HG03095 (cell line): Measurements from ENCODE around the gene PDX1.

Source experiments
- ATAC-seq: cut with Tn5 transposase; IDR thresholded peaks from one replicate; pipeline ENCODE4 v1.9.1; 2021; ENCODE audit warnings: moderate library complexity; ENCODE audit not compliant: unreplicated experiment

Gene PDX1

DNA sequence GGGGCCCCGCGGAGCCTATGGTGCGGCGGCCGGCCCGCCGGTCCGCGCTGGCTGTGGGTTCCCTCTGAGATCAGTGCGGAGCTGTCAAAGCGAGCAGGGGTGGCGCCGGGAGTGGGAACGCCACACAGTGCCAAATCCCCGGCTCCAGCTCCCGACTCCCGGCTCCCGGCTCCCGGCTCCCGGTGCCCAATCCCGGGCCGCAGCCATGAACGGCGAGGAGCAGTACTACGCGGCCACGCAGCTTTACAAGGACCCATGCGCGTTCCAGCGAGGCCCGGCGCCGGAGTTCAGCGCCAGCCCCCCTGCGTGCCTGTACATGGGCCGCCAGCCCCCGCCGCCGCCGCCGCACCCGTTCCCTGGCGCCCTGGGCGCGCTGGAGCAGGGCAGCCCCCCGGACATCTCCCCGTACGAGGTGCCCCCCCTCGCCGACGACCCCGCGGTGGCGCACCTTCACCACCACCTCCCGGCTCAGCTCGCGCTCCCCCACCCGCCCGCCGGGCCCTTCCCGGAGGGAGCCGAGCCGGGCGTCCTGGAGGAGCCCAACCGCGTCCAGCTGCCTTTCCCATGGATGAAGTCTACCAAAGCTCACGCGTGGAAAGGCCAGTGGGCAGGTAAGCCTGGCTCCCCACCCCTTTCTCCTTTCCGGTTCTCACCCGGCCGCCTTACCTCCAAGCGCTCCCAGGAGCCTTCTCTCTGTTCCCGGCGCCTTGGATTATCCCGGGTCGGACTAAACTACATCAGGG lies at the start of gene PDX1:
TSS of gene PDX1 (plus strand) at position 67 of the 743 bp plus-strand sequence. CDS start at position 206, 139 bp downstream.
- peak; percentile 65 for ATAC-seq

DNA sequence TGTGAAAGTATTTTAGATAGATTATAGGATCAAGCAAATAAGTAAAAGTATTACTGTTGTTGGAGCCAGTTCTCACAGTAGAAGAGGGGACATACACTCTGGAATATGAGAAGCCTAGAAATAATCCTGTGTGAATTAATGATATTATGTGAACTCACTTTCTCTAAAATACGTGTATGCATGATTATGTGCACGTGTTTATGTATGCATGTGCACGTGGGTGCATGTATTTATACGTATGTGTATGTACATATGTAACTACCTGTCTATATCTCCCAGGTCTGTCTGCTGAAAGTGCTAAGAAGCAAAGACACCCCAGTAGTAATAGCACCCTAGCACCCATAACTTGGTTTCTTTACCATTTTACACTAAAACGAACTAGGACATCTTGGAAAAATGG lies 41.5 kb upstream of the PDX1 start:
- no peak for ATAC-seq

DNA sequence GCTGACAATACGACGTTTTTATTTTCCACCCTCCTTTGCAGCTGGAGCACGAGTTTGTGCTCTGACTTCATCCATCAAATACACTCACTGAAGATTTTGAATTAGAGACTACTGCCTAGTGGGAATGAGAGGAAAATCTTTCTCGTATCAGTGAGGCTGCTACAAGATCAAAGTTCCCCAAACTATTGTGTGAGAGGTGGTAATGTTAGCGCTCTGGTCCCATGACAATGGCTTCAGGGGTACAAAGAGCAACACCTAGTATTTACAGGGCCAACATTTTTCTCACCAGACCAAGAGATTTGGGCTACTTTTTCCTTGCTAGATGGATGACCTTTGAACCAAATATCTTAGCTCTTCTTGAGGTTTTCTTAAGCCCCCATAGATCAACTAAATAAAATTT lies 30.3 kb upstream of the PDX1 start:
- no peak for ATAC-seq

DNA sequence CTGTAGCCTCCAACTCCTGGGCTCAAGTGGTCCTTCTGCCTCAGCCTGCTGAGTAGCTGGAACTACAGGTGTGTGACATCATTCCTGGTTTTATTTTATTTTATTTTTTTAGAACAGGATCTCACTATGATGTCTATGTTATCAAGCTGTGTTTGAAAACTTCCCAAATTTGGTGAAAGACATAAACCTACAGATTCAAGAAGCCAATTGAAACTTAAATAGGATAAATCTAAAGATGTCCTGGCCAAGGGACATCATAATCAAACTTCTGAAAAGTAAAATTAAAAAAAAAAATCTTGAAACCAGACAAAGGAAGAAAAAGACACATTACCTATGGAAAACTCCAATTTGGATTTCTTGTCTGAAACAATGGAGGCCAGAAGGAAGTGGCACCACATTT lies 23.1 kb upstream of the PDX1 start:
- ATAC-seq: no peak

DNA sequence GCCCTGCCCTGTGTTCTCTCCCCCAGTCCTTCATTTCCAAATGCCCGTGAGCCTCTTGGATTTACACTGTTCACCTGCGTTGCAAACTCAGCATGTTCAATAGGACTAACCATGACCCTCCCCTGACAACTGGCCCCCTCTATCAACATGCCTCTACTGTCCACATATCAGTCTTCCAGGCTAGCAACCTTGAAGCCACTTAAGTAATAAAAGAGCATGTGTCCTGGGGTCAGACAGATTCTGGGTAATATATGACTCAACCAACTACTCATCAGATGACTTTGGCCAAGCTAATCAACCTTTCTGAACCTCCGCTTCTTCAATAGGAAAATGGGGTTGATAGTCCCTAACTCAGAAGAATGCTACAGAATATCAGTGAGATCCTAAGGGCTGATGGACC lies 15.1 kb upstream of the PDX1 start:
- ATAC-seq: no peak

DNA sequence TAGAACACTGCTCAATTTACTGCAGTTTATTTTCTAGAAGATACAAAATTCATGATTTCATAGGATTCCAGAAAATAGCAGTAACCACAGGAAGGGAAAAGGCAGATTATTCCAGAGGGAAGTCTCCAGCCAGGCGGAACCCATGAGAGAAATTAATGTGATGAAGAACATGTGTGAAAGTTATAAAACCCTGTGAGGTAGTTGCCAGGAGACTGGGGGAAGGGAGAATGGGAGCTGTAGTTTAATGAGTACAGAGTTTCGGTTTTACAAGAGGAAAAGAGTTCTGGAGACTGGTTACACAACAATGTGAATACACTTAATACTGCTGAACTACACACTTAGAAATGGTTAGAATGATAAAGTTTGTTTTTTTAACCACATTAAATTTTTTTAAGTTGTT lies 14.2 kb upstream of the PDX1 start:
- ATAC-seq: no peak

DNA sequence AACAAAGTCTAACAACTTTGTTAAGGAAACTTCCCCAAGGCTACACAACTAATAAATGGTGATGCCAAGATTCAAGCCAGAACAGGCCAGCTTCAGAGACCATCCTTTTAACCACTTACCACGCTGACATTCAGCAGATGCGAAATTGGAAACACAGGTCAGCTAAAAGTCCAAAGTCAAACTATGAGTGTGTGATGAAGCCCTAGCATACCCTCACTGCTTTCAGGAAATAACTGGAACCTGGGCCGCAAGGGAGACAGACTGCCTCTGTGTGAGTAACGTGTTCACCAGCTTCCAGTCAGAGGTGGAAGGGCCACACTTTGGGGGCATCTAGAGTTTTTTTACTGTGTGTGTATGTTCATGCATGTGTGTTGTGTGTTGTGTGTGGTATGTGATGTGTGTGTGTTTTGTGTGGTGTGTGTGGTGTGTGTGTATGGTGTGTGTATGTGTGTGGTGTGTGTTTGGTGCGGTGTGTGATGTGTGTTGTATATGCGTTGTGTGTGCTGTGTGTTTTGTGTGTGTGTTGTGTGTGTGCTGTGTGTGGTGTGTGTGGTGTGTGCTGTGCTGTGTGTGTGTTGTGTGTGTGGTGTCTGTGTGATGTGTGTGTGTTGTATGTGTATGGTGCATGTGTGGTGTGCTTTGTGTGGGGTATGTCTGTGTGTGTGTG lies 12.5 kb upstream of the PDX1 start:
- no peak for ATAC-seq

DNA sequence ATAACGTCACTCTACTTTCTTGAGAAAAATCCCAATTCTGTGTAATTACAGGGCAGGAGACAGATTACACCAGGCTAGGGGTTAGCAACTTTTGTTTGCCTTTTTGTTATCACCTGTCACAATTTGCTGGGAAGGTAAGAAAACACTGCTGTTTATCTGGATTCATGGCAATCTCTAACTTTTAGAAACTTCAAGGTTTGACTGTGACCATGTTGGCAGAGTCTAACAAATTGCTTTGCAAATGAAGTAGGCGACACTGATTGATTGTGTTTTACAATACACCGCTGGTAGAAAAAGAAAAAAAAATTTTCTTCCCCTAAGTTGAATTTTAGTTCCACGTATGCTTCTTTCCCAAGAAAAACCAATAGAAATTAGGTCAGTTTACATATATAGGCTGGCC lies 10.4 kb upstream of the PDX1 start:
- ATAC-seq: no peak

DNA sequence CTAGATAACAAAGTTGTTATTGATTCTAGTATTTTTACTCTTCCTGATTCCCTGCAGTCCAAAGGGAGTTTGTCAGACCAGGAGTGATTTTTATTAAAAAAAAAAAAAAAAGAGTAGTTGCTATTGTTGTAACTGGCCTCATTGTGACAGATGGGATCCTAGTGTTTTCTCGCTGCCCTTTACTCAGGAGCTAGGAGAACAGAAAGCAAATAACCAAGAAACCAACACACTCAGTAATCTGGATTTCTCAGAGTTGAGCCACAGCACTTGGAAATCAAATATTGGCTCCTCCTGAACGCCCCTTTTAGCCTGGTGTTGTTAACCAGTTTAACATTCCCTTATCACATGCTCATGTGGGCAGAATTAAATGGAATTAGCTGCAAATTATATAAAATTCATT lies 8.3 kb upstream of the PDX1 start:
- no peak for ATAC-seq

DNA sequence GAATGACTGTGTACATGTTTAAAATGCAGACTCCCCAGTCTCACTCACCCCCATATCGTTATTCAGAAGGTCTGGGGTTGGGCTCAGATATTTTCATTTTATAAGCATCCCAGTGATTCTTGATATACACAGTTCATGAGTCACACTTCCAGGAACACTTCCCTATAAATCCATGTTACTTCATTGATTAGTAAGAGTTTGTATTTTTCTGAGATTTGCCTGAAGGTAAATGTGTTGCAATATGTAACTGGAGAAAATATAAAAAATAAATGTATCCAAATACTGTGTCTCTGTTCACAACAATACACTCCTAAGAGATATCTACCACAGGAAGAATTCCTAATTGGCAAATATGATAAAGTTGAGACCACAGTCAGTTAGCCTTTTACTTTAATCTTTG lies 6.6 kb upstream of the PDX1 start:
- ATAC-seq: no peak

DNA sequence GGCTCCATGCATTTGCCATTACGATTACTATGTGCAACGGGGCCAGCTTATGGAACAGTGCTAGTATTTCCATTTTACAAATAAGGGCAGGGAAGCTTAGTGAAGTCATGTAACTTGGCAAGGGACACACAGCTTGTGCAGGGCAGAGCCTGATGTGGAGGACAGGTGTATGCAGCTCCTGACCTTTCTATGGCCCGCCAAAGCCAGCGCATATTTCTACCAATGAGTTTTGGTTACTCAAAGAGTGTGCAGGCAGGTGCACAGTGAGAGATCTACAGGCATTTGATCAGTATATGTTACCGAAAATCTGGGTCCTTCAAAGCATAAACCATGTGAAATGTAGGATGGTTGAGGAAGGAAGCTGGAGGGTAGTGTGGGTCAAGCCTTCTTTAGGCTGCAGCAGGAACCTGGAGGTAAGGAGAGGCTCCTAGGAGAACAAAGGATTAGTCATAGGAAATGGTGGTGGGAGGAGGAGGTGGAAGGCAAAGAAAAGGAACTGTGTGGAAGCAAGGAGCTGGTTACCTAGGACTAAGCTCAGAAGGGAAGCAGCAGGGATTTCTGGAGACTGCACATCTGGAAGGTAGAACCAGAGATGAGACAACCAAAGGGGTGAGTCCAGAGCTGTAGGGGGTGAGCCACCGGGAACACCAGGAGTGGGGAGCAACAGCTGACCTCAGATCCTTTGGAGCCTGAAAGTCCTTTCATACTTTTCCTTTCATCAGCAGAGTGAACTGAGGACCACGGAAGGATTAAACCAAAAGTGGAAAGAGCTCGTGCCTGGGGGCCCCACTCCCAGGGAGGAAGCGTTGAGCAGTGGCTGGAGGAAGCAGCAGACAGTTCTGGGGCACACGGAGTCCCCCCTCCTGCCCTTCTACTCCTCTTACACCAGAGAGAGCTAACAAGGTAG lies 4.2 kb upstream of the PDX1 start:
- no peak for ATAC-seq

DNA sequence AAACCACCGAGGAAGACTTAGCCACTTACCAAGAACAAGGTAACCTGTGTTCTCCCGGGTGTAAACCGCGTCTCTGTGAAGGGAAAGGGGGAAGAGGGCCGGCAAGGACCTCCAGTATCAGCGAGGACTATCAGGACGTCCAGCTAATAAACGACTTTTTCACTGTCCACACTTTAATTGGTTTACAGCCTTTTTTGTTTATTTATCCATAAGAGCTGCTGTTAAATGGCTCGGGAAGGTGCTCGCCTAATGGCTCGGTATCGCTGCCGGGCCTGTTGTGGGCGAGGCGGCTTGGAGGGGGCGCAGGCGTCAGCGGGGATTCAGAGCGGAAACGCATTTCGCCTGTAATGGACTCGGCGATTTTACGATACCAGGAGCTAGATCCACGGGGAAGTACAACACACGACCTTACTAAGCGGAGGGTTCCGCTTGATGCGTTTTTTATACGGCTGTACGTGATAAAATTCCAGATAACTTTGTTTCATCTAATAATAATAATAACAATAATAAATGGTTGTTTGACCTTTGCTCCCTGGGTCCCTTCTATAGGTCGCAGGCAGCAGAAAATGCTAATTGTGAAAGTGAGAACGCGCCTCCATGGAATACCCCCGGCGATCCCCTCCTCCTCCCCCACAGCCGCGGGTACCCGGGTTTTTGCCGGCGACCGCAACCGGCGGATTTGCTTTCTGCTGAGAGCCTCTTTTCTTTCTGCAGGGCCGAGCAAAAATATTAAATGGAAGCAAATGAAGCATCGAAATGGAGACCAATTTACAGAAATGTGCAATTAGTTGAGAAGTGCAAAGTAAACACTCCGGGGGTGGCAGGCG lies 2.5 kb upstream of the PDX1 start:
- ATAC-seq: no peak

DNA sequence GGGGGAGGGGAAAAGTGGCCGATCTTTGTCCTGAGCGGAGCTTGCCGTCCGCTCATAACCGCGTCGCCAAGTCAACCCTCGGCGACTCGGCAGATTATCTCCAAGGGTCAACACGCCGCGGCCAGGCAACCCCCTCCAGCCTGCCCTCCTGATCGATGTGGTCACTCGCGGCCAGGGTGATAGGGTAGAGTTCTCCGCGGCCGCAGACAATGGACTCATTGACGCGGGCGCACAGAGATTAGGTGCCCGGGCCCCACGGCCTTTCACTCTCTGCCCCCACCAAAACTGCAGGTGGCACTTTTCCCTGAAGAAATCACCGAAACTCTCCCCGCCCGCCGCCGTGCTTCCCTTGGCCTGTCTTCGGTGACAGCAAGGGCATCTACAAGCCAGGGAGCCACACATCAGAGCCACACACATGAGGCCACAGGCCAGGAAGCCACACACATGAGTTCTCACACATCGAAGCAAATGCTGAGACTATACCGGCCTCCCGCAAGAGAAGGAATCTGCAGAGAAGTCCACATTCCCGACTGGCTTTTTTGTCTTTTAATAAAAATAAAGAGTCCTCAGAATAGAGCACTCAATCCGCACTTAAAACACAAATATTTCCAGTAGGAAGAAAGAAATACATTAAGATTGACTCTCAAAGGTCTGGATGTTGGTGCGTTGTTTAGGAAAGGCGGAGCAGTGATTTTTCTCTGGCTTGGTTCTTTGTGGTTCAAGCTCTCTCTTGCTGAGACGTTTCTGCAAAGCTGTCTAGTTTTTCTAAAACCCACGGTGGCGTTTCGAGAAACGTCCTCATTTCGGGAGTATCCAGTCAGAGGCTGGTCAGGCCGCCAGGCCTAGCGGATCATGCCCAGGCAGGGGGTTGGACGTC lies 1.5 kb upstream of the PDX1 start:
- no peak for ATAC-seq

DNA sequence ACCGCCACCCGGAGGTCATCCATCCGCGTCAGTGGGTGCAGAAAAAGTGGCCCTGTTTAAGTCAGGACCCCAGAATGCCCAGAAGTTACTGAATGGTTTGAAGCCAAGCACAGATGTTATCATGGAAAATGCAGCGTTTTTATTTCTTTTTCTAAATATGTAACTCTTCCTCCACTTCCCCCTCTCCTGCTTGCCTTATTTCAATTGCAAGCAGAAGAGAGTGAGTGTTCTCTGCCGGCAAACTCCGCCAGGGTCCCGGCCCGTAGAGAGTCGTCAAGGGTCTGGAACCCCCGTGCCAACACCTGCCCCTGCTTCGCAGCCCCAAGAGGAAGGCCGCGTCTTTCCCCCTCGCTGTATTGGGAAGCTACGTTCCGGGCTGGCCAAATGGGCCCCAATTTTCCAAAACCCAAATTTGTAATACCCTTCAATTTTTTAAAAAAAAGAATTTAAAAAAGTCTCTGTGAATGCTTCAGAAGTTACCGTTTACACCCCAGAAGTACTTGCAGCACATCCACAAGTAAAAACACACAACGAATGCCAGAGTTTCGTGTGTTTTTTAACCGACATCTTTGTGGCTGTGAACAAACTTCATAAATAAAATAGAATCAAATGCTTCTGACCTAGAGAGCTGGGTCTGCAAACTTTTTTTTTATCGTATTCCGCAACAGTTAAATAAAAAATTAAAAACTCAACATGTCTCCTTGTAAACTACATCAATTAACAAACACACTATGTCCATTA lies 712 bp upstream of the PDX1 start:
- ATAC-seq: no peak

DNA sequence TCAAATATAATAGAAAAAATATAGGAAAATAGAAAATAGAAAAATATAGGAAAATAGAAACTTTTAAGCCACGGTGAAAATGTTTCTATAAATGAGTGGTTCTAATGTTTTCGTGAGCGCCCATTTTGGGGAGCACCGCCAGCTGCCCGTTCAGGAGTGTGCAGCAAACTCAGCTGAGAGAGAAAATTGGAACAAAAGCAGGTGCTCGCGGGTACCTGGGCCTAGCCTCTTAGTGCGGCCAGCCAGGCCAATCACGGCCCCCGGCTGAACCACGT lies 204 bp upstream of the PDX1 start:
- ATAC-seq: no peak

DNA sequence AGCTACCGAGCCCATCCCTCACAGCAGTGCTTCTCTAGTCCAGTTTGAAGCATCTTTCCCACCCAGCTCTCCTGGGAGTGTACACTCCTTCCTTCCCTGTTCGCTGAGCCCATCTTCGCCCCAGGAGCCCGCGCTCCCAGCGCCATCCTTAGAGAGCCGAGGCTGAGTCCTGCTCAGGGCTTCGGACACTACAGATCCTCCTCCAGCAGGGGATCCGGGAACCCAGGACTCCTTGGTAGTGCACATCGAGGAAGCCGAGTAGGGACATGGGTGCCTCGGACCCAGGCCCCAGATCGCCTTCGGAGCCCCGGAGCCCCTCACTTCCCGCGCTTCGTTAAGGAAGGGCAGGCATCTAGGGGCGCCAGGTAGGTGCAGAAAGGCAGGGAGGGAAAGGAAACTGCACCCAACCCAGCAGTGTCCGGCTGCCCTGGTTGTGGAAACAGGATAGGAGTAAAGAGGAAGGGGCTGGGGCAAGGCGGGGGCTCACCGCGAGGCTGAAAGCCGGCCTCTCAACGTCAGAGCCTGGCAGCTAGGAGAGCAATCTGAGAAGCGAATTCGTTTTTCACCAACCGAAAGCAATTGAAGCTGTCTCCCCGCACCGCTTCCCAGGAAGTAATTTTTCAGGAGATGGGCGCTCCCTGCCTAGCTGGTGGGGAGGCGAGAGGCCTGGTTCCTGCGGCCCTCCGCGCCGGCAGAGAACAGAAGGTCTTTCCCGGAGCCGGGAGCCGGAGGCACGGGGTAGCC lies 1.0 kb downstream of the PDX1 start:
- ATAC-seq: no peak

DNA sequence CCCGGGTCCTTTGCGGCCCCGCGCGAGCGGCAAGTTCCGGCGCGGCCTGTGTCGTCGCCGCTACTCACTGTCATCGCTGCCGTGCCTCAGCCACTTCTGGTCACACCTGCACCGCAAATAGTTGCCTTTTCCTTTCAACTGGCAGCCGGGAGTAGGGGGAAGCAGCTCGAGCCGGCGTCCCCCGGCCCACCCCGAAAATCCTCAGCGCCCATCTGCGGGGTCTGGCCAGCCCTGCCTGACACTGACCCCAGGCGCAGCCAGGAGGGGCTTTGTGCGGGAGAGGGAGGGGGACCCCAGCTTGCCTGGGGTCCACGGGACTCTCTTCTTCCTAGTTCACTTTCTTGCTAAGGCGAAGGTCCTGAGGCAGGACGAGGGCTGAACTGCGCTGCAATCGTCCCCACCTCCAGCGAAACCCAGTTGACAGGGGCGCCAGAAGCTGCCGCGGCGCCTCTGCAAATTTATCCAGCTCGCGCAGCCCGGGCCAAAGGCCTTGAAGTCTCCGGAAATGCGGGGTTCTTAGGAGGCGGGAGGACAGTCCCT lies 1.7 kb downstream of the PDX1 start:
- ATAC-seq: no peak
